ENCODE results near the gene KRTAP10-4. TPM values are rescaled to one million over a fixed set of nuclear protein-coding genes. Genes with fewer than 3 reads are reported as not detected.

Gene KRTAP10-4
- total RNA-seq (2022; extraction: Qiagen RNA extraction; ENCODE audit: low read depth), result not detected in 5 replicates

GRCh38 chr21:44573630-44574456 lies at the start of gene KRTAP10-4:
TSS of gene KRTAP10-4 (plus strand) at chr21:44573729. CDS start at chr21:44573759, 30 bp downstream.

GRCh38 chr21:44539991-44540666 lies 33.4 kb upstream of the KRTAP10-4 start, which contains the start of gene KRTAP10-1:
TSS of gene KRTAP10-1 (minus strand) at chr21:44540195. CDS start at chr21:44540150, 45 bp downstream.

GRCh38 chr21:44551340-44551961 lies 22.1 kb upstream of the KRTAP10-4 start, which contains the start of gene KRTAP10-2:
TSS of gene KRTAP10-2 (minus strand) at chr21:44551505. CDS start at chr21:44551458, 47 bp downstream.

GRCh38 chr21:44558695-44559094 lies 14.8 kb upstream of the KRTAP10-4 start, which contains the start of gene KRTAP10-3:
TSS of gene KRTAP10-3 (minus strand) at chr21:44558795. CDS start at chr21:44558715, 80 bp downstream.

GRCh38 chr21:44580231-44580821 lies 6.8 kb downstream of the KRTAP10-4 start, which contains the start of gene KRTAP10-5:
TSS of gene KRTAP10-5 (minus strand) at chr21:44580604. CDS start at chr21:44580578, 26 bp downstream.

GRCh38 chr21:44592446-44593311 lies 19.1 kb downstream of the KRTAP10-4 start, which contains the start of gene KRTAP10-6:
TSS of gene KRTAP10-6 (minus strand) at chr21:44592505. CDS start at chr21:44592484, 21 bp downstream.

GRCh38 chr21:44600118-44600978 lies 26.8 kb downstream of the KRTAP10-4 start, which contains the start of gene KRTAP10-7:
TSS of gene KRTAP10-7 (plus strand) at chr21:44600597. CDS start at chr21:44600622, 25 bp downstream.

GRCh38 chr21:44612029-44612486 lies 38.5 kb downstream of the KRTAP10-4 start, which contains the start of gene KRTAP10-8:
TSS of gene KRTAP10-8 (plus strand) at chr21:44612079. CDS start at chr21:44612101, 22 bp downstream.

Other genes with a start within 250 kb of the KRTAP10-4 start
- gene CFAP410, start 234.3 kb upstream of the KRTAP10-4 start, total RNA-seq (2022; extraction: Qiagen RNA extraction; ENCODE audit: low read depth), result 6.8 to 9.9 TPM (median 7.6 TPM) in 5 replicates
- 7.5 to 10.9 TPM (median 8.1 TPM) in 5 replicates for gene TRPM2, start 220.1 kb upstream of the KRTAP10-4 start, total RNA-seq (2022; extraction: Qiagen RNA extraction; ENCODE audit: low read depth)
- gene LRRC3, start 118.2 kb upstream of the KRTAP10-4 start, total RNA-seq (2022; extraction: Qiagen RNA extraction; ENCODE audit: low read depth), result 1.2 to 2.1 TPM (median 1.9 TPM) in 5 replicates
- not detected in 5 replicates for gene KRTAP10-1, start 33.5 kb upstream of the KRTAP10-4 start, total RNA-seq (2022; extraction: Qiagen RNA extraction; ENCODE audit: low read depth)
- not detected in 5 replicates for gene KRTAP10-2, start 22.2 kb upstream of the KRTAP10-4 start, total RNA-seq (2022; extraction: Qiagen RNA extraction; ENCODE audit: low read depth)
- not detected in 5 replicates for gene KRTAP10-3, start 14.9 kb upstream of the KRTAP10-4 start, total RNA-seq (2022; extraction: Qiagen RNA extraction; ENCODE audit: low read depth)
- gene KRTAP10-5, start 6.9 kb downstream of the KRTAP10-4 start, total RNA-seq (2022; extraction: Qiagen RNA extraction; ENCODE audit: low read depth), result not detected in 5 replicates
- gene KRTAP10-6, start 18.8 kb downstream of the KRTAP10-4 start, total RNA-seq (2022; extraction: Qiagen RNA extraction; ENCODE audit: low read depth), result not detected in 5 replicates
- gene KRTAP10-7, start 26.9 kb downstream of the KRTAP10-4 start, total RNA-seq (2022; extraction: Qiagen RNA extraction; ENCODE audit: low read depth), result not detected in 5 replicates
- gene KRTAP10-8, start 38.4 kb downstream of the KRTAP10-4 start, total RNA-seq (2022; extraction: Qiagen RNA extraction; ENCODE audit: low read depth), result not detected in 5 replicates
- not detected in 5 replicates for gene KRTAP10-9, start 53.4 kb downstream of the KRTAP10-4 start, total RNA-seq (2022; extraction: Qiagen RNA extraction; ENCODE audit: low read depth)
- gene KRTAP10-10, start 63.6 kb downstream of the KRTAP10-4 start, total RNA-seq (2022; extraction: Qiagen RNA extraction; ENCODE audit: low read depth), result not detected in 5 replicates
- not detected in 5 replicates for gene KRTAP10-11, start 72.7 kb downstream of the KRTAP10-4 start, total RNA-seq (2022; extraction: Qiagen RNA extraction; ENCODE audit: low read depth)
- gene KRTAP12-4, start 80.9 kb downstream of the KRTAP10-4 start, total RNA-seq (2022; extraction: Qiagen RNA extraction; ENCODE audit: low read depth), result not detected in 5 replicates
- gene KRTAP12-3, start 84.2 kb downstream of the KRTAP10-4 start, total RNA-seq (2022; extraction: Qiagen RNA extraction; ENCODE audit: low read depth), result not detected in 5 replicates
- not detected in 5 replicates for gene KRTAP12-2, start 93.2 kb downstream of the KRTAP10-4 start, total RNA-seq (2022; extraction: Qiagen RNA extraction; ENCODE audit: low read depth)
- not detected in 5 replicates for gene KRTAP12-1, start 108.4 kb downstream of the KRTAP10-4 start, total RNA-seq (2022; extraction: Qiagen RNA extraction; ENCODE audit: low read depth)
- gene KRTAP10-12, start 123.4 kb downstream of the KRTAP10-4 start, total RNA-seq (2022; extraction: Qiagen RNA extraction; ENCODE audit: low read depth), result not detected in 5 replicates
- gene TSPEAR, start 137.8 kb downstream of the KRTAP10-4 start, total RNA-seq (2022; extraction: Qiagen RNA extraction; ENCODE audit: low read depth), result not detected in 5 replicates
- 27.9 to 39.8 TPM (median 35.6 TPM) in 5 replicates for gene UBE2G2, start 228.1 kb downstream of the KRTAP10-4 start, total RNA-seq (2022; extraction: Qiagen RNA extraction; ENCODE audit: low read depth)
- 56.4 to 70.2 TPM (median 69.8 TPM) in 5 replicates for gene SUMO3, start 244.3 kb downstream of the KRTAP10-4 start, total RNA-seq (2022; extraction: Qiagen RNA extraction; ENCODE audit: low read depth)

All from A549 treated with GW870086 at 1 μM for 4 hours (cell line).